Left kidney (tissue), 2 donors: Measurements from ENCODE around the gene CPNE5. TPM values are rescaled to one million over a fixed set of nuclear protein-coding genes. Genes with fewer than 3 reads are reported as not detected.
"Not testable (repeated sequence)": the region's sequence is repeated elsewhere in the genome, so short reads cannot be mapped to it uniquely, and the experiment has no call there.

Source experiments
- DNase-seq: peaks from one replicate; pipeline ENCODE4 v3.0.0-alpha.2; 2013
- polyA plus RNA-seq: library from polyadenylated mRNA; unstranded; fragments of 120-200 nt; gene quantifications from one replicate; pipeline ENCODE4 v1.2.1, GENCODE V29; 2013; ENCODE audit not compliant: insufficient read length

Gene CPNE5
- polyA plus RNA-seq, 1 donor: 13.2 TPM

DNA sequence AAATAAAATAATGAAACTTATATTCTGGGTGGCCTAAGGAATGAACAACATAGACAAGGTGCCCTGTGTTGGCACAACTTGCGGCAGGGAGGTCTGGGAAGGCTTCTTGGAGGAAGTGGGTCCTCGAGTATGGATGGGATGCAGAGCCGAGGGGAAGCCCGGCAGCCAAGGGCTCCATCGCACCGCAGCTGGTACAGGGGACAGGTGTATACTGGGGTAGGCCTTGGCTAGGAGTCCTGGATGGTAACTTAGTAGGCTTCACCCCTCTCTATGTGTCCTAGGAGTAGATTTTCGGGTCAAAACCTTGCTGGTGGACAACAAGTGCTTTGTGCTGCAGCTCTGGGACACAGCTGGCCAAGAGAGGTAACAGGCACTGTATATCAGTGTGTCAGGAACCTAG is 113.7 kb downstream of the CPNE5 start:
- no peak for DNase-seq

DNA sequence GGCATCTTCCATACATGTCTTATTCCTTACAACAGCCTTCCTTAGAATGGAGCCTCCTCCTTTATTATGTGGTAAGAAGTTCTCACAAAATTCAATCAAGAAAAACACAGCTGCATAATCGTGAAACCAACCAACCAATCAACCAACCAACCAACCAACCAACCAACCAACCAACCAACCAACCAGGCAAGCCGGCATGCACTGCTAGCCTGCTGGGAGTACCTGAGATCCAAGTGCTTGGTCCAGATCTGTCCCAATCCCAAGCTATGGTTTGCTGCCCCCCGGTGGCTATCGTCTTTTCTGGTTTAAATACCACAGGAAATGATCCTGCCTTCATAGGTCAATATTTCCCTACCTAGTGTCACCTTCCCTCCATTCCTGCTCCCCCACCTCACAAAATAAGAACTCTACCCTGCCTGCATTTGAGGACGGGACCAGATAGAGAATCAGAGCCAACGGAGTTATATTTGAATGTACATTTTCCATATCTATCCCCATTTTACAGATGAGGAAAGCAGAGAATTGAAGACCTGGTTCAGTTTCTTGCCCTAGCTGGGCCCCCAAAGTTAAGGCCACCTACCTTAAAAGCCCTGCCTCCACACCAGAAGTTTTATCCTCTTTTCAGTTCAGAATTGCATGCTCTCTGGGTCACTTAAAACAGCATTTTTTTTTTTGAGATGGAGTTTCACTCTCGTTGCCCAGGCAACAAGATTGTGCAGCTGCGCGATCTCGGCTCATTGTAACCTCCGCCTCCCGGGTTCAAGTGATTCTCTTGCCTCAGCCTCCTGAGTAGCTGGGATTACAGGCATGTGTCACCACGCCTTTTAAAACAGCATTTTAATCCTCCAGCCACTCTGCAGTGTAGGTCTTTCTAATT is 114.5 kb downstream of the CPNE5 start:
- DNase-seq: peak; percentile 55

DNA sequence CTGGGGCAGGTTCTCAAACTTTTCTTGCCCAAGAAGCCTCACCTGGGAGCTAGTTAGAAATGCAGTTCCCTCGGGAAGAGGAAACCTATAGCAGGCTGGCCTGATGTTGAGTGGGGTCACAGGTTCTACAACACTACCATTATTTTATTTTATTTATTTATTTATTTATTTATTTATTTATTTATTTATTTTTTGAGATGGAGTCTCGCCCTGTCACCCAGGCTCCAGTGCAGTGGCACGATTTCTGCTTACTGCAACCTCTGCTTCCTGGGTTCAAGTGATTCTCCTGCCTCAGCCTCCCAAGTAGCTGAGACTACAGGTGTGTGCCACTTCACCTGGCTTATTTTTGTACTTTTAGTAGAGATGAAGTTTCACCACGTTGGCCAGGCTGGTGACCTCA is 115.3 kb downstream of the CPNE5 start:
- DNase-seq: not testable (repeated sequence)

DNA sequence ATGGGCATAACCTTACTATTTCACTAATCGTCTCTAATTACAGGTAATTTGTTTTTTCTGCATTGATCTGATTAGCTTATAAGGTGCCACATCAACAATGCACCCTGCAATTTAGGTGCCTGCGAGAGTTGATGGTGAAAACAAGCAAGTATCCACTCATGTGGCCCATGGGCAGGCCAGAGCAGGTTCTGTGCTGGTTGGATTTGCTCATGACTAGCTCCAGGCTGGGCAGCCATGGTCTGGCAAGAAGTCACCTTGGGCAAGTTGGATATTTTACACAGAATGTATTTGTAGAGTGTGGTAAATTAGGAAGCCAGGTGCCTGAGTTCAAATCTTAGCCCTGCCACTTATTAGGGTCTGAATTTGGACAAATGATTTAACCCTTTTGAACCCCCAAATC is 116.4 kb downstream of the CPNE5 start:
- DNase-seq: no peak

DNA sequence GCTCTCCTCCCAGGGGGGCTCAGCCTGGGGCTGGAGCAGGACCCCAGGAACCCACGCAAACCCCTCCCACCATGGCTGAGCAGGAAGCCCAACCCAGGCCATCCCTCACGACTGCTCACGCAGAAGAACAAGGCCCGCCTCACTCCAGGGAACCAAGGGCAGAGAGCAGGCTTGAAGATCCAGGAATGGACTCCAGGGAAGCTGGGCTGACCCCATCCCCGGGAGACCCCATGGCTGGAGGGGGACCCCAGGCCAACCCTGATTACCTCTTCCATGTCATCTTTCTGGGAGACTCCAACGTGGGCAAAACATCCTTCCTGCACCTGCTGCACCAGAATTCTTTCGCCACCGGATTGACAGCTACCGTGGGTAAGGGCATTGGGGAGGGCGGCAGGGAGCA is 116.9 kb downstream of the CPNE5 start:
- DNase-seq: no peak

DNA sequence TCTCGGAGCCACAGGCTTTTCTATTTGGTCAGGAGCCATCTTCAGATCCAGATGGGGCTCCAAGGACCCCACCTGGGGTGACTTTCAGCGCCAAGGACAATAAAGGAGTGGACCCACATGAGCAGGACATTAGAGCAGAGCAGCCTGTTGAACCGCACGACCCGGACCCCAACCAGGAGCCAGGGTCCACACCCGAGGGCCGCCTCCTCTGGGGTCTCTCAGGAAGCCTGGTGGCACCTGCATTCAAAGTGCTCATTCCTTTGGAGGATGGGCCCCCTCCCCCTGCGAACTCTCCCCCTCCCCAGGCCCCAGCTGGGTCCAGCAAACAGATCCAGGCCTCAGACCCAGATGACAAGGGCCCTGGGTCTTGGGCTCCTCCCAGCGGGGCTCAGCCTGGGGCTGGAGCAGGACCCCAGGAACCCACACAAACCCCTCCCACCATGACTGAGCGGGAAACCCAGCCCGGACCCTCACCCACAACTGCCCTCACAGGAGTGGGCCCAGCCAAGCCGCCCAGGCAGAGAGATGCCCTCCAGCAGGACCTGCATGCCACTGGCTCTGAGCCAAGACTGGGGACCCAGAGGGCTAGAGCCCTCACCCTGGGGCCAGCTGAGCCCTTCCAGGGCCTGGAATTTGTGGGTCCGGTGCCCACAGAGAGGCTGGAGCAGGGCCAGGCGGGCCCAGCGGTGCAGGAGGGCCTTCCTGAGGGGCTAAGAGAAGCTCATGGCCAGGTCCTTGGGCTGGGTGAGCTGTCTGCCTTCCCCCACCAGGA is 117.7 kb downstream of the CPNE5 start:
- no peak for DNase-seq

DNA sequence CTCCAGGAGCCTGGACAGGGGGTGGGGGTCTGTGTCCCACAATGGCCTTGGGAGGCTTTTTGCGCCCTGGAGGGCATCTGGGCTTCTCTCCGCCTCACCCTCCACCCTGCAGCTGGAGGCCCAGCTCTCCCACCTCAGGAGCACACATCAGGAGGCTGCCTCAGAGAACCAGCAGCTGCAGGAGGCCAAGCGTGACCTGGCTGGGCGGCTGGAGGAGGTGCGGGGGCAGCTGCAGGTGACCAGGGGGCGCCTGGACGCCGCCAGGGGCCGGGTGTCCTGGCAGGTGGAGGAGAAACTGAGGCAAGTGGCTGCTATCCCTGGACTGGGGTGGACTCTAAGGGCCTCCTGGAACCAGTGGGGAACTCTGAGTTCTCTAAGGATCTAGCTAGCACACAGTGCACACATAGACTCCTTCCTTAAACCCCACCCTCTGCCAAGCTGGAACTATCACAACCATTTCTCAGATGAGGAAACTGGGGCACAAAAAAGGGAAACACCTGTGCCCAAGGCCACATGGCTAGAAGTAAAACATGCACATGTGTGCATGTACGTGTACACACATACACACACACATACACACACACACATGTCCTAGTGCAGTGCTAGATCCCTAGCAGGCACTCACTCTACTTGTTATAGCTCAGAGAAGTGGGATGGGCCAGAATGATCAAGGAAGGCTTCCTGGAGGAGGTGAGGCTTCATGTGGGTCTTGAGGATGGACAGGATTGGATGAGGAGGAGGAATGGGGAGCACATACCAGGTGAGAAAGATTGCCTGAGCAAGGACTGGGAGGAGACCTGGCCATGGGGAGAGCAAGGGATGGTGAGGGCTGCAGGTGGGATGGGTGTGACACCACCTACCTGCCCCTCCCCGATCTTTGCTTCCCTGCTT is 118.7 kb downstream of the CPNE5 start:
- DNase-seq: no peak

DNA sequence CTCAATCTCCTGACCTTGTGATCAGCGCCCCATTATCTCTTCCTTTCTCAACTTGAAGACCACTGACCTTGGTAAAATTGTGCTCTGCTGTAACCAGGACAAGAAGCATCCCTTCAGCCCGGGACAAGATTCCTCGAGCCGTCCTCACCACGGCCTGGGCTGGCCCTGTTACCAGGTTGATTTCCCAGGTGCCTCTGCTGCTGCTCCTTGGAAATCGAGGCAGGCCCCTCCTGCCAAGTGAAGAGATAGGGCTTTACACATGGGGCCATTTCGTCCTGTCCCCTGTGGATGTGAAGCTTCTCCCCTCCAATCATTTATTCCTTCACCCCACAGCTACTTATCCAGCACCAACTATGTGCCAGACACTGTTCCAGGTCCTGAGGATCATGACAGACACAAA is 120.1 kb downstream of the CPNE5 start:
- no peak for DNase-seq

DNA sequence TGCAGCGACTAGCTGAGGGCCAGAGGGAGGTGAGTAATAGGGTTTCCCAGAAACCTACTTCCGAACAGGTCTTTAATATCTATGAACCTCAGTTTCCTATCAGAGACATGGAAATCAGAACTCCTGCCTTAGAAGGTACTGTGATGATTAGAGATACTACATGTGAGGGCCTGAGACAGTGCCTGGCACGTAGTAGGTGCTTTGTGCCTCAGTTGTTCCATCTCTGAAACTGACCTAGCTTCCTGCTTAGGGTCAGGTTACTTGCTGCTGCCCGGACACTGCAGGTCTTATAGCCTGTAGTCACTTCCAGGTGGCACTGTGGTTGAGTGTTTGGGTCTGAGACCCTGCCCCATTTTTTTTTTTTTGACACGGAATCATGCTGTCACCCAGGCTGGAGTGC is 120.7 kb downstream of the CPNE5 start:
- DNase-seq: no peak

DNA sequence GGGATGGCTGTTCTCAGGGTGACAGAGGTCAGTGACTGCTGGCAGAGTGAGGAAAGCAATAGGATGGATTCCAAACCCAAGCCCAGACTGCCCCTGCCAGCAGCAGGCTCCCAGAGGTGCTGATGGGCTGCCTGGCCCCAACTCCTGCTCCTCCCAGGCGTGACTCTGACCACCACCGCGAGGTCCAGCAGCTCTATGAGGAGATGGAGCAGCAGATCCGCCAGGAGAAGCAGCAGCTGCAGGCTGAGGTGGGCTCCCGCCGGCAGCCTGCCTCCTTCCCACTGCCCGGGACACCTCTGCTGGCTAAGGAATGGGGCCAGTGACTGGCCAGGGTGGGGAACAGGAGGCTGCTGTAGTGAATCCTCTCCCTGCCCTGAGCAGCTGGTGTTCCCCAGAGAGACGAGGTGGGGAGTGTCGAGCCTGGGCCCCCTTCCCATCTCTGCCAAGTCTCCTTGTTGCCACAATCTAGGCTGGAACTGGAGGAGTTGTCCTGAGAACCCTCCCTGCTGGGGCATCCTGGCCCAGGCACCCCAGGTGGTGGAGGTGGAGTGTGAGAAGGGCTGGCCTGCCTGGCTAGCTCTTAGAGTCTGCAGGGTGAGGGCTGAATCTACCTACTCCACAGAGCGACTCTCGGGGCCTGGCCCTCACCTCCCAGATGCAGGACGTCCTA is 121.2 kb downstream of the CPNE5 start:
- DNase-seq: no peak

DNA sequence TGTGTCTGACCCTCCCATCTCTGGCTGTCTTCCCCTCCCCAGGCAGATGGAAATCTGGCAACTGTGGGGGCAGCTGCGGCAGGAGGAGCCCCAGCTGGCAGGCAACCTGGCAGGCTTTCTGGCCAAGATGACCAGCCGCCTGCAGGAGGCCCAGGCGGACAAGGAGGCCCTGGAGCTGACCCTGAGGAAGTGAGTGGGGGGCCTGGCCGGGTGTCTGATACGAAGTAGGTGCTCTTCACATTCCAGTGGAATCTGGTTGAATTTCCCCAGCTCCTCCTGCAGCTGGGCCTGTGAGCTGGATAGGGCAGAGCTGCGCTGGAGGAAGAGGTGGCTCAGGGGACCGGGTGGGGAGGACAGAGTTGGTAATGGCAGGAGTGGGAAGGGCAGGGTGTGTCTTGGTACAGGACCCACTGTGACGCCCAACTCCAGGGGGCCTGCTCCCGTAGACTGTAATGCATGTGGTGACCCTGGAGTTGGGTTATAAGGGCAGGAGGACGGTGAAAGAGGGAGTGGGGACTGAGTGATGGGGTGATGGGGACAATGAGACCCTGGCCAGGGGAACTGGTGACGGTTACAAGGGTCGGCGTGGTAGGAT is 121.9 kb downstream of the CPNE5 start:
- DNase-seq: no peak

DNA sequence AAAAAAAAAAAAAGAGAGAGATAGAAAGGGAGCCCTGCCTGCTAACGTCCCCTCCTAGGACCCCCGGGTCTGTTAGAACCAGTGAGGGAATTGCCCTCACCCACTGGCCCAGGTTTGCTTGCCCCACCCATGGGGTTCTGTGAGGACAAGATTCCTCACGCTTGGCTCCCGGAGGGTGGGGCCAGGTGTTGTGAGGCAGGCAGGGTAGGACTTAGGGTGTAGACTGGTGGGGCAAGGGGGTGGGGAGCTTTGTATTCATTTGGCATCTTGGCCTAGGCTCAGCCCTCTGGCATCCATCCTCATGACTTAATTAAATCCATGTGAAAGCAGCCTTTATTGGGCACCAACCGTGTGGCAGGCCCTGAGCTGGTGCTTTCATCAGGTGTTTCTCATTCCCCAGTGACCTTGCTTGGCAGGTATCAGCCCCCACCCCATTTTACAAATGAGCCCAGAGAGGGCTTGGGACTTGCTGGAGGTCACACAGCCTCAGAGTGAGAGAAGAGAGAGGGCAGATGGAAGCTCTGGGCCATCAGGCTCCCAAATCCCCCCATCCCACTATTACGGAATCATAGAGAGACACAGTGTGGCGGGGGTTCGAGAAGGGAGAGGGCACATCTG is 122.7 kb downstream of the CPNE5 start:
- no peak for DNase-seq

DNA sequence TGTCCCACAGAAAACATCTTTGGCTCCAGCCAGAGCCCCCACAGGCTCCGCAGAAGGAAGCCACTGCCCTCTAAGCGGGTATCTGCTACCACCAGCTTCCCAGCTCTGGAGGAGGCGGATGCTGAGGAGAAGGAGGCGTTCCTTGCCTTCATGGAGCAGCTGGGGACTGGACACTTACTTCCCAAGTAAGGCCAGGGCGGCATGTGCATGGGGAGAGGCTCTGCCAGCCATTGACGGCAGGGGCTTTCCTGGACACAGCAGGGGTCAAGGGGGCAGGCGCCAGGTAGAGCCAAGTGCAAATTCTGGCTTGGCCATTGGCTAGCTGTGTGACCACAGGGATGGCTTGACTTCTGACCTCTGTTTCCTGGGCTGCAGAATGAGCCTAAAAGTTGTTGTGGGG is 123.8 kb downstream of the CPNE5 start:
- no peak for DNase-seq

DNA sequence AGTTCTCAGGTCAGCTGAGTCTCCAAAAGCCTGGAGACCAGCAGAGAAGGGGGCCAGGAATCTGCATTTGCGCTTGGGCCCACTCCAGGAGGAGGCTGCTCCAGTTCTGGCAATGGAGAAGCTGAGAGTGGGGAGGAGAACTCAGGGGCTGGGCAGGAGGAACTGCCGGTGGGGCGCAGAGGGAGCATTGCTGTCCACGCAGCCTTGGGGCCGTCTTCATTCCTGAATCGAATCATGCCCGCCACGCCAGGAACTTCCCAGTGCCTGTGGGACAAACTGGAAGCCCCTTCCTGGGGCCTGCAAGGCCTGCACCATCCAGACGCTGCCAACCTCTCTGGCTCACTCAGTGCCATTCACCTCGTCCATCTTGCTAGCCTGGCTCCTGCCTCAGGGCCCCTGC is 124.7 kb downstream of the CPNE5 start:
- DNase-seq: no peak

DNA sequence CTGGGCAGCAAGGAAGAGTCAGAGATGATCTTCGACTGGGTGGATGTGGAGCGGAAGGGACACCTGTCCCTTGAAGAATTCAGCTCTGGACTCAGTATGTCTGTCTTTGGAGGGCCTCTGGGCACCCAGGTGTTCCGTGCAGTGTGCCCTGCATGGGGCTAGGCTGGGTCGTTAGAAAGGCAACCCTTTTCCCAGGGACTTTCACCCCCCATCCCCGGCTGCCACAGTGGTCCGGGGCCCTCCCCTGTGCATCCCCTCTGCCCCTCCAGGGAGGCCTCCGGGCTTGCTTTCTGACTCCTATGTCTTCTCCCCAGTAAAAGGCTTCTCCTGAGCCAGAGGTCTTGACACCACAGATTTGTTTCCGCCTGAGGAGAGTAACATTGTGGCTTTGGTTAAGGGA is 125.4 kb downstream of the CPNE5 start:
- no peak for DNase-seq

DNA sequence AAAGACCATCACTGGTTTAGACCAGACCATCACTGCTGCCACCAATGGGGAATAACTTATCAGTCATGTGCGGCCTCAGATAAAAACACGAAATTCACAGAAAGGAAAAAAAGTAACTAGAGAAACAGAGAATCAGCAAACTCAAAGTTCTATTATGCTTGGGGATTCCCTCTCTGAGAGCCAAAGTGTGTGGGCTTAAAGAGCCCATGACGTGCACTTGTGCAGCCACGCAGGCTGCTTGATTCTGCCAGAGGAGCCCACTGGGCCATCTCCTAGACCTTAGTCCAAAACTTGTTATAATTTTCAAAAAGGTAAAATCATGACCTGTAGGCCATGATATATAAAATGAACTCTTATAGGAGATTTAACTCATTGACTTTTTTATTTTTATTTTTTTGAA is 126.4 kb downstream of the CPNE5 start:
- DNase-seq: no peak

DNA sequence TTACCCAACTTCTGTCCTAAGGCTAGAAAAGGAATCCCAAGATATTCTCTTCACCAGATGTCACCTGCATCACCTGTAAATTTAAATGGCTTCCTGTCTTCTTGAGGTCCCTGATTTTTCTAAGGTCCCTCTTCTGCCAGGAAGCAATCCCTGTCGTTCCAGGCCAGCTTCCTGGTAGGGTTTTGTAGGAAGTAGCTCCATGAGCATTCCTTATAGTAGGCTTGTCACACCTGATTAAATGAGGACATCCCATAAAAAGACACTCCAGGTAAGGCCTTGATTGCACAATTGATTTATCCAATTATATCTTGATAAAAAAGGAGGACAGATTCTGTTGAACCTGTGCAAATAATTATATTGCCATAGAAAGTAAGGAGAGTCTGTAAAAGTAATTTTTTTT is 132.9 kb downstream of the CPNE5 start:
- DNase-seq: no peak

DNA sequence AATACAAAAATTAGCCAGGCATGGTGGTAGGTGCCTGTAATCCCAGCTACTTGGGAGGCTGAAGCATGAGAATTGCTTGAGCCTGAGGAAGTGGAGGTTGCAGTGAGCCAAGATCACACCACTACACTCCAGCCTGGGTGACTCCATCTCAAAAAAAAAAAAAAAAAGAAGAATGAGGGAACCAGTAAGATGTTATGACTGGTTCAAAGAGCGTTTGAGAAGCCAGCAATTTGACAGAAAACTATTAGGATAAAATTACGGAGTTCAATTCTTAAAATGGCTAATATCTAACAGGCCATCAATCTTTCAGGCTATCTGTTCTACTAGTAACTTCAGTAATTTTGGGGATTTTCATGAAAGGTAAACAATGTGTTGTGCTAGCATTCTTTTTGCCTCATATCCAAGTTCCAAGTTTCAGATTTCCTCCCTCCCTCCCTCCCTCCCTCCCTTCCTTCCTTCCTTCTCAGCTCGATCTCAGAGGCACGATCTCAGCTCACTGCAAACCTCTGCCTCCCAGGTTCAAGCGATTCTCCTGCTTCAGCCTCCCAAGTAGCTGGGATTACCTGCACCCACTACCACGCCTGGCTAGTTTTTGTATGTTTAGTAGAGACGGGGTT is 134.2 kb downstream of the CPNE5 start:
- DNase-seq: not testable (repeated sequence)

DNA sequence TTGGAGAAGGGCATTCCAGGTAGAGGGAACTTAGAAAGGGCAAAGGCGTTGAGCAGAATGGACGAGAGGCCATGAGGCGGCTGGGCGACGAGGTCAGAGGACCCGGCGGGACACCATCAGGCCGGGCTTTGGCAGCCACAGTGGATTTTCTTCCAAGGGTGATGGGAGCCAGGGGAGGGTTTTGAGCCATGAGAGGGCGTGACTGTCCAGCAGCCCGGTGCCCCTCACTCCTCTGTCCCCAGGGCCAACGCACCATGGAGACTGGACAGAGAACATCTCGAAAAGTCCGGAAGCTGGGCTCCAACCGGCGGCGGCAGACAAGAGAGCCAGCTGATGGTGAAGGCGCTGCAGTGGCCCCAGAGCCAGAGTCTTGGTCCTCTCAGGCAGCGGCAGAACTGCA is 135.3 kb downstream of the CPNE5 start:
- no peak for DNase-seq

DNA sequence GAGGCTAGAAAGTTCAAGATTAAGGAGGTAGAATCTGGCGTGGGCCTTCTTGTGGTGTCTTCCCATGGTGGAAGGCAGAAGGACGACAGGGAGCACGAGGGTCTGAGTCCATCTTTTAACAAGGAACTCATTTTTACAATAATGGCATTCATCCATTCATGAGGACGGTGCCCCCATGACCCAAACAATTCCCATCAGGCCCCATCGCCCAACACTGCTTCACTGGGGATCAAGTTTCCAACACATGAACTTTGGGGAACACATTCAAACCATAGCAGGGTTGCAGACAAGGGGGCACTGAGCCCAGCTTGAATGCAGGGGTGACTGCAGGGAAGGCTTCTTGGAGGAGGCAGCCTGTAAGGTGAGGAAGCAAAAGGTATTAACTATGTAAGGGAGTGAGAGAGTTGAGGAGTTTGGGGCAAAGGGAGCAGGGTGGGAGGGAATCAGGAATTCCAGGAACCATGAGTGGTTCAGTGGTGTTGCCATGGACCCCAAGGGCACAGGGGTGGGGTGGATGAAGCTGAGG is 136.1 kb downstream of the CPNE5 start:
- no peak for DNase-seq
